ENCODE results near the gene SPIN2B. TPM values are rescaled to one million over a fixed set of nuclear protein-coding genes. Genes with fewer than 3 reads are reported as not detected.
"Not testable (repeated sequence)": the region's sequence is repeated elsewhere in the genome, so short reads cannot be mapped to it uniquely, and the experiment has no call there.

SPIN2B gene
- total and polyA plus RNA-seq, 8 donors, result 3.1 to 8.7 (median 4.5) TPM

DNA sequence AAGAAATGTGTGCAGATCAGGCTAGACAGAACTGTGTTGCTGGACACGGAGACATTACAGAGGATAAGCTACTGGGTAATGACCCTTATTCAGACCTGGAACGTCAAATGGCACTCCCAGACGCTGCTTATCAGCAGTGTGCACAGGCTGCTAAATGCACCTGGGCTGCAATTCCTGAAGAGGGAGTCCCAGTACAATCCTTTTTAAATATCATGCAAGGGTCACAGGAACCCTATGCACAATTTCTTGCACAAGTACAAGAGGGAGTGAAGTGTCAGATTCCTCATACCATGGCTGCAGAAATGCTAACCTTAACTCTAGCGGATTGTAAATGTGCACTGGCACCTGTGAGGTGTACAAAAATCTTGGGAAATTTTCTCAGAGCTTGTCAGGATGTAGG, 16.9 kb downstream of the SPIN2B start:
- DNase-seq (no peak), FAIRE-seq (no peak), ATAC-seq (no peak)
- Histone ChIP-seq H3K4me3 (no peak overlapping the region), H3K9me3 (no peaks in the 10 kb centered on the region), H3K4me1 (no peaks in the 10 kb centered on the region), H3K27ac (no peak overlapping the region), H3K27me3 (no peaks in the 10 kb centered on the region), H3K36me3 (no peaks in the 10 kb centered on the region)
- intact Hi-C loops (cut with DNase I), result no loop called here
- TF ChIP-seq, protein P1, sequence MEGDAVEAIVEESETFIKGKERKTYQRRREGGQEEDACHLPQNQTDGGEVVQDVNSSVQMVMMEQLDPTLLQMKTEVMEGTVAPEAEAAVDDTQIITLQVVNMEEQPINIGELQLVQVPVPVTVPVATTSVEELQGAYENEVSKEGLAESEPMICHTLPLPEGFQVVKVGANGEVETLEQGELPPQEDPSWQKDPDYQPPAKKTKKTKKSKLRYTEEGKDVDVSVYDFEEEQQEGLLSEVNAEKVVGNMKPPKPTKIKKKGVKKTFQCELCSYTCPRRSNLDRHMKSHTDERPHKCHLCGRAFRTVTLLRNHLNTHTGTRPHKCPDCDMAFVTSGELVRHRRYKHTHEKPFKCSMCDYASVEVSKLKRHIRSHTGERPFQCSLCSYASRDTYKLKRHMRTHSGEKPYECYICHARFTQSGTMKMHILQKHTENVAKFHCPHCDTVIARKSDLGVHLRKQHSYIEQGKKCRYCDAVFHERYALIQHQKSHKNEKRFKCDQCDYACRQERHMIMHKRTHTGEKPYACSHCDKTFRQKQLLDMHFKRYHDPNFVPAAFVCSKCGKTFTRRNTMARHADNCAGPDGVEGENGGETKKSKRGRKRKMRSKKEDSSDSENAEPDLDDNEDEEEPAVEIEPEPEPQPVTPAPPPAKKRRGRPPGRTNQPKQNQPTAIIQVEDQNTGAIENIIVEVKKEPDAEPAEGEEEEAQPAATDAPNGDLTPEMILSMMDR (IDR thresholded peaks at IDR 0.05), result no peak
- WGBS, 2 donors, result 51 to 53% methylated on average over 4 of the region's 4 CpGs

DNA sequence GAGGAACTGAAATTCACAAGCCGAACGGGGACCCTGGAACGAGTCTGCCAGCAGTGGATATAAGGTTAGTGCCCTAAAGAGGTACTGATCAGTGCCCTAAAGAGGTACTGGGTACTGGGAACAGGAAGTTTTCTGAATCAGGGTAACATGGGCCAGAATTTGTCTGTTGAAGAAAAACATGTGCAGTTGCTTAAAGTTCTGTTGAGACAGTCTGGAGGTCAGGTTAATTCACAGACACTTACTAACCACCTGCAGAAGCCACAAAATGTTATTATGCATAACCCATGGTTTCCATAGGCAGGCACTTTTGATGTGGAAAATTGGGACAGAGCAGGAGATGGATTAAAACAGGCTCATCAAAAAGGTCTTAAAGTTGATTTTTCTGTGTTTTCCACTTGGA, 17.9 kb downstream of the SPIN2B start:
- Histone ChIP-seq H3K9me3 (no peaks in the 10 kb centered on the region), H3K36me3 (no peaks in the 10 kb centered on the region), H3K4me1 (no peaks in the 10 kb centered on the region), H3K27me3 (no peaks in the 10 kb centered on the region), H3K27ac (no peak overlapping the region), H3K4me3 (no peak overlapping the region)
- FAIRE-seq (no peak), ATAC-seq (no peak), DNase-seq (no peak)
- 58 to 82% methylated on average over 3 of the region's 3 CpGs for WGBS, 2 donors
- intact Hi-C loops (cut with DNase I), result no loop called here
- TF ChIP-seq, protein P1 (IDR thresholded peaks at IDR 0.05), result no peak

DNA sequence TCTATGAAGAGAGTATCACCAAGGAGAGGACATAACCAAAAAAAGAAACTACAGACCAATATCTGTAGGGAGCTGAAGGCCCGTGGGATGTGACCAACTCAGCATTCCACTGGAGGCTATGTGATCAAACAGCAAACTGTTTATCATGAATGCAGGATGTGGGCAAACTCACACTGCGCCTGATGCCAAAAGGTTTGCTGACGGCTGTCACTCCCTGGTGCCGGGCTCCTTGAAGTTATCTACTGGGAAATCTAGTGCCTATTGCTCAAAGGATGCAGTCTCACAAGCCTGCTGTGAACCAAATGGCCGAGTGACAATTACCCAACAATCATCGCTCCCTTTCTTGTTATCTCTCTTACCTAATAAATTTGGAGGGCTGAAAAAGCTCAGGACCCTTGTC, 18.4 kb downstream of the SPIN2B start:
- intact Hi-C loops (cut with DNase I); H3K4me1 ChIP-seq; DNase-seq; H3K4me3 ChIP-seq; FAIRE-seq; H3K9me3 ChIP-seq; ATAC-seq; H3K36me3 ChIP-seq; H3K27ac ChIP-seq; H3K27me3 ChIP-seq: not testable (repeated sequence)
- whole genome bisulfite sequencing, 2 donors, result 77 to 79% methylated on average over 6 of the region's 6 CpGs

DNA sequence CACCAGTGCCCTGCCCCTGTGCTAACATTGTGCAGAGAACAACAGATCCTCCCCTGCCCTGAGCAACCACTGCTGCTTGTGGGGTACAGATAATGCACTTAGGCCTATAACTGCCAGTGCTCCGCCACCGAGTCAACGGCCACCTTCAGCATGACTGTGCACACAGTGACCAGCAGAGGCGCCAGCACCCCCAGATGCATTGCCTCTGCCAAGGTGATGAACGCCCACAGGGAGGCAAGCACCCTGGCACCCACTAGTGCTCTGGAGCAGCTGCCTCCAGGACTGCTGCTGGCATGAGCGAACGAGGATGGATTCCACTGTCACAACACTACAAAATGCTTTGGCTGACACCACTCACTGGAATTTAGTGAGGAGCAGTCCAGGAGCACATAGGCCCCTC, 38.2 kb downstream of the SPIN2B start:
- ATAC-seq, result no peak
- Histone ChIP-seq H3K4me1 (no peaks in the 10 kb centered on the region), H3K27ac (no peak overlapping the region), H3K36me3 (no peaks in the 10 kb centered on the region), H3K27me3 (peaks cover 0 to 4% (median 0%) of the 10 kb centered on the region in 4 donors), H3K4me3 (no peak overlapping the region), H3K9me3 (no peaks in the 10 kb centered on the region)
- WGBS, 2 donors, result 80 to 94% methylated on average over 7 of the region's 7 CpGs
- FAIRE-seq, result no peak
- DNase-seq, result no peak
- intact Hi-C loops (cut with DNase I), result no loop called here
- TF ChIP-seq, protein P1 (IDR thresholded peaks at IDR 0.05), result no peak

DNA sequence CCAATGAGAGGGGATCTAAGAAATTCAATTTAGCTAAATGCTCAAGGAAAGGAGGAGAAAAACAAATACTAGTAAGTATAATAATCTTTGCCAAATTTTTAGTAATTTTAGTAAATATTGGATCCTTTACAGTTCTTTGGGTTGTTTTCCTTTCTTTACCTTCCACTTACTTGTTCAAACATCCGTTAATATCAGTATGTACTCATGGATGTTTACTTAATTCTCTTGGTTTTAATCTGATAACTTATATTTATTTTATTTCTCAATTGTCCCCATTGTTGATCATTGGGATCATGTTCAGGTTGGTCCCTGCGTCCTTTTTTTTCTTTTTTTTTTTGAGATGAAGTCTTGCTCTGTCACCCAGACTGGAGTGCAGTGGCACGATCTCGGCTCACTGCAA, 46.9 kb downstream of the SPIN2B start:
- H3K9me3 ChIP-seq, result no peaks in the 10 kb centered on the region
- no peak overlapping the region for H3K4me3 ChIP-seq
- H3K36me3 ChIP-seq, result no peaks in the 10 kb centered on the region
- ATAC-seq, result no peak
- TF ChIP-seq, protein P1 (IDR thresholded peaks at IDR 0.05), result no peak
- FAIRE-seq, result no peak
- H3K27me3 ChIP-seq, result peaks cover 0 to 23% (median 4%) of the 10 kb centered on the region in 4 donors
- intact Hi-C loops (cut with DNase I), result no loop called here
- no peaks in the 10 kb centered on the region for H3K4me1 ChIP-seq
- 59 to 64% methylated on average over 4 of the region's 4 CpGs for WGBS, 2 donors
- no peak overlapping the region for H3K27ac ChIP-seq
- no peak for DNase-seq
